PC-9 (cell line): ENCODE data around the gene ZNF484. TPM values are rescaled to one million over a fixed set of nuclear protein-coding genes. Genes with fewer than 3 reads are reported as not detected.
"Not testable (repeated sequence)": the region's sequence is repeated elsewhere in the genome, so short reads cannot be mapped to it uniquely, and the experiment has no call there.

Experiments used
- BruUV-seq: library from RNA; stranded (reverse); fragments of 400-500 nt; replicated peaks from 2 replicates; lab custom pipeline; 2021; lab: Mats Ljungman, UMichigan
- CTCF ChIA-PET: fragments of 300-600 bp; sonication (Branson Sonifier 250); formaldehyde crosslinking; loops from one replicate; lab custom pipeline; 2022; ENCODE audit warnings: antibody characterized with exemption; lab: Charles Lee
- POLR2A ChIA-PET: fragments of 300-600 bp; sonication (Branson Sonifier 250); formaldehyde crosslinking; loops from one replicate; lab custom pipeline; 2022; ENCODE audit warnings: antibody characterized with exemption; ENCODE audit not compliant: unreplicated experiment; lab: Charles Lee
- DNase-seq, 2 experiments: peaks; one replicate each; pipeline versions ENCODE4 v3.0.0 to v3.0.0-alpha.2; 2015 to 2022; ENCODE audit warnings: mixed read lengths in 1 of 2
- H2AFZ ChIP-seq: fragments of 200-600 bp; sonication (generic); 2 replicates; pipeline ENCODE4 v1.8.1; 2017; ENCODE audit warnings: antibody characterized with exemption
- H3F3A ChIP-seq: fragments of 200-600 bp; sonication (generic); 2 replicates; pipeline ENCODE4 v1.8.1; 2017; ENCODE audit warnings: antibody characterized with exemption, mild to moderate bottlenecking, low read depth; ENCODE audit not compliant: insufficient read depth
- H3K27ac ChIP-seq: fragments of 200-600 bp; sonication (generic); 2 replicates; pipeline ENCODE4 v1.6.1; 2016; ENCODE audit warnings: mixed run types
- H3K27me3 ChIP-seq: fragments of 200-600 bp; sonication (generic); 2 replicates; pipeline ENCODE4 v1.6.1; 2016; ENCODE audit warnings: low read depth, mixed run types; ENCODE audit not compliant: insufficient read depth
- H3K36me3 ChIP-seq: fragments of 200-600 bp; sonication (generic); 2 replicates; pipeline ENCODE4 v1.6.1; 2016; ENCODE audit warnings: low read depth, mixed run types
- H3K4me1 ChIP-seq: fragments of 200-600 bp; sonication (generic); replicated peaks from 2 replicates; pipeline ENCODE4 v1.6.1; 2016; ENCODE audit warnings: mixed run types; ENCODE audit not compliant: insufficient read depth
- H3K4me2 ChIP-seq: fragments of 200-600 bp; sonication (generic); 2 replicates; pipeline ENCODE4 v1.6.1; 2017; ENCODE audit warnings: mixed run types
- H3K4me3 ChIP-seq: fragments of 200-600 bp; sonication (generic); 2 replicates; pipeline ENCODE4 v1.6.1; 2016; ENCODE audit warnings: mixed run types
- H3K79me2 ChIP-seq: fragments of 200-600 bp; sonication (generic); 2 replicates; pipeline ENCODE4 v1.6.1; 2017; ENCODE audit warnings: low read depth, mixed run types
- H3K9me2 ChIP-seq: fragments of 200-600 bp; sonication (generic); 2 replicates; pipeline ENCODE4 v1.8.1; 2017; ENCODE audit warnings: mild to moderate bottlenecking; ENCODE audit not compliant: insufficient read depth
- H3K9me3 ChIP-seq: fragments of 200-600 bp; sonication (generic); 2 replicates; pipeline ENCODE4 v1.8.1; 2016; ENCODE audit warnings: low read depth; ENCODE audit not compliant: insufficient read depth
- H4K20me1 ChIP-seq: fragments of 200-600 bp; sonication (generic); 2 replicates; pipeline ENCODE4 v1.8.1; 2017; ENCODE audit not compliant: insufficient read depth
- EZH2 ChIP-seq: fragments of 200-600 bp; sonication (generic); IDR thresholded peaks from 2 replicates; pipeline ENCODE4 v1.8.0; 2017; ENCODE audit warnings: antibody characterized with exemption, low read depth
- intact Hi-C: fragments of 100-400 bp; cut with micrococcal nuclease; formaldehyde crosslinking; loops from one replicate; pipeline ENCODE4 v1.10.0; 2022; ENCODE audit not compliant: unreplicated experiment
- total RNA-seq: library from RNA; stranded (reverse); gene quantifications from 2 replicates; pipeline ENCODE4 v1.2.3, GENCODE V29; 2021
- TF ChIP-seq, protein P1 (sequence below): fragments of 200-600 bp; sonication (generic); conservative IDR thresholded peaks from 2 replicates; pipeline ENCODE4 v1.6.1; 2017; ENCODE audit warnings: mixed run types, antibody characterized with exemption, mild to moderate bottlenecking, moderate library complexity

ZNF484 gene
- total RNA-seq, 1 experiment from 2014 or later: 10.8 TPM

DNA sequence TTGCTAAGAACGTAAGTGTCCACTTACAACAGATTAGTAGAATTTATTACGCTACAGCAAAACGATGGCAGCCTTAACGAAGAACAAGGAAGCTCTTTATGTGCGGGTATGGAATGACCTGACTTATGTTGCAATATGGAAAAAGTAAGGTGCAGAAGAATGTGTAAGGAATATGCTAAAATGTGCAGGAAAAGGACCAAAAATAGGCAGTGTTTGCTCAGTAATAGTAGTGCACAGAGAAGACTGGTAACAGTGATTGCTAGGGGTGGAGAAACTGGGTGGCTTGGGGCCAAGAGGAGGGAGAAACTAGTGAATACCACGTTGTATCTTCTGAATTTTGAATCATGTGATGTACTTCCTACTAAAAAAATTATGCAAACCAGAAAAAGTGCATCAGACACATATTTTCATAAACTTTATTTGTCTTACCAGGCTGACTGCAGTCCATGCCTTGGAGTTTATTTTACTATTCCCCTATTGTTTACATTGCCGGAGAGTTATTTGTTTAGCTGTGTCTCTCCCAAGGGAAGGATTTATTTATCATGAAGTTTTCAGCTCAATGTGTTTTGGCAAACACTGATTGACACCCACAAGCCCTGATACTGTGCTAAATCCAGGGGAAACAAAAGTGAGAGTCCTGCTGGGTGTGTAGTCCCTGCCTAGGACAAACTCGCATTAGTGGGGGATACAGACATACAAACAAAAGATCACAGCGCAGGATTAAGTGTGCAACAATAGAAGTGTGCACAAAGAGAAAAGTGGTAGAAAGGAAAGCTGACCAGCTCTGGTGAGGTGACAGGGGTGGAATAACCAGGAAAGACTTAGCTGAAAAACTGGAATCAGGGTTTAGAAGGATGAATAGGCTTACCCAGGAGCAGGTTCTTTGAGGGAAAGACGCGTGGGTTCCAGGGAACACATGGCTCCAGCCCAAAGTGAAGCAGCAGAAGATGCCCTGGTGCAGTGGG, 34.0 kb upstream of the ZNF484 start:
- Histone ChIP-seq H3K36me3 (no peaks in the 10 kb centered on the region), H3K4me1 (no peaks in the 10 kb centered on the region), H3K4me3 (no peak overlapping the region), H3K4me2 (no peak overlapping the region), H3K27me3 (no peaks in the 10 kb centered on the region), H3K9me3 (no peaks in the 10 kb centered on the region), H3K9me2 (no peaks in the 10 kb centered on the region), H2AFZ (no peak overlapping the region), H4K20me1 (no peaks in the 10 kb centered on the region), H3F3A (peaks cover 5% of the 10 kb centered on the region; the same call in 1 of the 2 replicates), H3K27ac (no peak overlapping the region), H3K79me2 (no peaks in the 10 kb centered on the region)
- CTCF ChIA-PET: no interaction called here
- TF ChIP-seq, protein P1, sequence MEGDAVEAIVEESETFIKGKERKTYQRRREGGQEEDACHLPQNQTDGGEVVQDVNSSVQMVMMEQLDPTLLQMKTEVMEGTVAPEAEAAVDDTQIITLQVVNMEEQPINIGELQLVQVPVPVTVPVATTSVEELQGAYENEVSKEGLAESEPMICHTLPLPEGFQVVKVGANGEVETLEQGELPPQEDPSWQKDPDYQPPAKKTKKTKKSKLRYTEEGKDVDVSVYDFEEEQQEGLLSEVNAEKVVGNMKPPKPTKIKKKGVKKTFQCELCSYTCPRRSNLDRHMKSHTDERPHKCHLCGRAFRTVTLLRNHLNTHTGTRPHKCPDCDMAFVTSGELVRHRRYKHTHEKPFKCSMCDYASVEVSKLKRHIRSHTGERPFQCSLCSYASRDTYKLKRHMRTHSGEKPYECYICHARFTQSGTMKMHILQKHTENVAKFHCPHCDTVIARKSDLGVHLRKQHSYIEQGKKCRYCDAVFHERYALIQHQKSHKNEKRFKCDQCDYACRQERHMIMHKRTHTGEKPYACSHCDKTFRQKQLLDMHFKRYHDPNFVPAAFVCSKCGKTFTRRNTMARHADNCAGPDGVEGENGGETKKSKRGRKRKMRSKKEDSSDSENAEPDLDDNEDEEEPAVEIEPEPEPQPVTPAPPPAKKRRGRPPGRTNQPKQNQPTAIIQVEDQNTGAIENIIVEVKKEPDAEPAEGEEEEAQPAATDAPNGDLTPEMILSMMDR: no peak
- TF ChIP-seq EZH2: no peak
- no TSS peak for BruUV-seq
- intact Hi-C loops: no loop called here
- no peak for DNase-seq
- POLR2A ChIA-PET: no interaction called here

DNA sequence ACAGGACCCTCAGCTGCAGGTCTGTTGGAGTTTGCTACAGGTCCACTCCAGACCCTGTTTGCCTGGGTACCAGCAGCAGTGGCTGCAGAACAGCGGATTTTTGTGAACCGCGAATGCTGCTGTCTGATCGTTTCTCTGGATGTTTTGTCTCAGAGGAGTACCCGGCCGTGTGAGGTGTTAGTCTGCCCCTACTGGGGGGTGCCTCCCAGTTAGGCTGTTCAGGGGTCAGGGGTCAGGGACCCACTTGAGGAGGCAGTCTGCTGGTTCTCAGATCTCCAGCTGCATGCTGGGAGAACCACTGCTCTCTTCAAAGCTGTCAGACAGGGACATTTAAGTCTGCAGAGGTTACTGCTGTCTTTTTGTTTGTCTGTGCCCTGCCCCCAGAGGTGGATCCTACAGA, 27.3 kb upstream of the ZNF484 start:
- DNase-seq, H3K4me1 ChIP-seq, BruUV-seq, H3K9me2 ChIP-seq, H3K4me3 ChIP-seq, H3K79me2 ChIP-seq, POLR2A ChIA-PET, H2AFZ ChIP-seq, H4K20me1 ChIP-seq, H3K27ac ChIP-seq, intact Hi-C loops, H3F3A ChIP-seq, CTCF ChIA-PET, H3K9me3 ChIP-seq, H3K27me3 ChIP-seq, H3K36me3 ChIP-seq: not testable (repeated sequence)
- peak overlapping the region; percentile 28; the same call in 1 of the 2 replicates for H3K4me2 ChIP-seq

DNA sequence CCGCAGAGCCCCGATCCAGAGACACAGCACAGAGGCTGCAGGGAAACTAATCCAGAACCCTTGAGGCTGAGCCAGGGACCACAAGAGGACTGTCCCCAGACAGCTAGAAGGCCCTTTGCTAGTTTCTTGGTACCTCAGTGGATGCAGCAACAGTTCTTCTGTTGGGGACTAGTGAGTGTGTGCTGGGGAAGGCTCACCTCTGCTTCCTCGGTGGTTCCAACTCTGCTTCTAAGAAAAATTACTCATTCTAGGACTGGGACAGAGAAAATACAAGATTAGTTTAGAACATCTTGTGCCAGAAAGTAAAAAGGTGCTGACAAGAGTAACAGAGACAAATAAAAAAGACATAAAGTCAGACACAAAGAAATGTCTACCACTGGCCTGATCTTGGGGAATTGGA, 19.5 kb upstream of the ZNF484 start:
- Histone ChIP-seq H3K79me2 (no peaks in the 10 kb centered on the region), H3K27ac (no peak overlapping the region), H2AFZ (no peak overlapping the region), H4K20me1 (no peaks in the 10 kb centered on the region), H3K4me3 (no peak overlapping the region), H3K27me3 (no peaks in the 10 kb centered on the region), H3K4me2 (no peak overlapping the region), H3K4me1 (no peaks in the 10 kb centered on the region), H3K9me2 (no peaks in the 10 kb centered on the region), H3K36me3 (no peaks in the 10 kb centered on the region), H3K9me3 (no peaks in the 10 kb centered on the region), H3F3A (no peaks in the 10 kb centered on the region)
- ChIA-PET CTCF (no interaction called here), POLR2A (no interaction called here)
- BruUV-seq: no TSS peak
- TF ChIP-seq, protein P1: no peak
- no peak for TF ChIP-seq EZH2
- no peak for DNase-seq
- intact Hi-C loops: no loop called here
